DMS79 (cell line): ENCODE data around the gene KLK15.
"Not testable (repeated sequence)": the region's sequence is repeated elsewhere in the genome, so short reads cannot be mapped to it uniquely, and the experiment has no call there.

Experiments
- DNase-seq: peaks from one replicate; lab custom pipeline; 2025; lab: John Stamatoyannopoulos, UW

KLK15 gene

GRCh38 chr19:50820549-50821247 lies 12.7 kb downstream of the KLK15 start:
- no peak for DNase-seq

- no peak for DNase-seq
Measured at GRCh38 chr19:50820086-50820485, 13.3 kb downstream of the KLK15 start.

GRCh38 chr19:50819636-50820035 lies 13.7 kb downstream of the KLK15 start:
- no peak for DNase-seq

- DNase-seq: no peak
Measured at GRCh38 chr19:50818859-50819472, 14.4 kb downstream of the KLK15 start.

- no peak for DNase-seq
Measured at GRCh38 chr19:50817941-50818858, 15.2 kb downstream of the KLK15 start.

- no peak for DNase-seq
Measured at GRCh38 chr19:50815439-50815838, 17.9 kb downstream of the KLK15 start.

GRCh38 chr19:50814883-50815282 lies 18.5 kb downstream of the KLK15 start:
- DNase-seq: no peak

GRCh38 chr19:50812474-50812873 lies 20.9 kb downstream of the KLK15 start:
- no peak for DNase-seq

GRCh38 chr19:50811622-50812238 lies 21.6 kb downstream of the KLK15 start:
- not testable (repeated sequence) for DNase-seq

- no peak for DNase-seq
Measured at GRCh38 chr19:50808856-50809255, 24.5 kb downstream of the KLK15 start.

- DNase-seq: peak; percentile 76
Measured at GRCh38 chr19:50804420-50805272, 28.7 kb downstream of the KLK15 start.

GRCh38 chr19:50803633-50804419 lies 29.5 kb downstream of the KLK15 start:
- DNase-seq: peak; percentile 13

GRCh38 chr19:50801107-50801506 lies 32.3 kb downstream of the KLK15 start:
- no peak for DNase-seq

GRCh38 chr19:50799547-50799851 lies 33.9 kb downstream of the KLK15 start:
- DNase-seq: no peak

- DNase-seq: no peak
Measured at GRCh38 chr19:50798659-50799546, 34.5 kb downstream of the KLK15 start.

- no peak for DNase-seq
Measured at GRCh38 chr19:50797781-50798658, 35.4 kb downstream of the KLK15 start.

GRCh38 chr19:50797429-50797780 lies 36.0 kb downstream of the KLK15 start:
- no peak for DNase-seq

GRCh38 chr19:50796634-50797428 lies 36.5 kb downstream of the KLK15 start:
- DNase-seq: no peak
